HCT116 (cell line): ENCODE results near the gene SMNDC1. TPM values are rescaled to one million over a fixed set of nuclear protein-coding genes. Genes with fewer than 3 reads are reported as not detected.
A peak's percentile ranks its signal among the peaks of the same experiment; 100 is the strongest.

ENCODE experiments used
- ATAC-seq: fragments of 200-7000 bp; cut with Tn5 transposase; 2 replicates; pipeline ENCODE4 v1.9.1; 2020; ENCODE audit warnings: mild to moderate bottlenecking, moderate library complexity
- BruUV-seq: library from RNA; stranded (reverse); fragments of 400-500 nt; replicated peaks from 2 replicates; lab custom pipeline; 2021; lab: Mats Ljungman, UMichigan
- CTCF ChIA-PET: fragments of 300-600 bp; sonication (Branson Sonifier 250); formaldehyde crosslinking; loops from one replicate; lab custom pipeline; 2021; ENCODE audit warnings: antibody characterized with exemption; lab: Charles Lee
- POLR2A ChIA-PET: fragments of 300-600, 350-600 bp; sonication (Branson Sonifier 250); formaldehyde crosslinking; loops from one replicate; lab custom pipeline; 2021; ENCODE audit warnings: antibody characterized with exemption; lab: Charles Lee
- RAD21 ChIA-PET, 2 experiments: fragments of 300-600 bp; sonication (Branson Sonifier 250); formaldehyde crosslinking; loops; one replicate each; lab custom pipeline; 2023; ENCODE audit warnings: low total read pairs in 2 of 2; ENCODE audit not compliant: uncharacterized antibody in 2 of 2, unreplicated experiment in 2 of 2, low non-redundant PET in 1 of 2; lab: Charles Lee
- DNase-seq: peaks from one replicate; pipeline ENCODE4 v3.0.0-alpha.2; 2010; ENCODE audit warnings: low read depth, low spot score
- H2AFZ ChIP-seq: fragments of 200-600 bp; shearing (Covaris generic), sonication (generic); 2 replicates; pipeline ENCODE4 v1.6.1; 2017; ENCODE audit warnings: low read depth, mixed run types, mixed read lengths, antibody characterized with exemption, low read length; ENCODE audit not compliant: poor library complexity, severe bottlenecking
- H3K27ac ChIP-seq: 2 replicates; pipeline ENCODE4 v1.5.1; 2012; ENCODE audit warnings: low read depth, low read length
- H3K27me3 ChIP-seq: fragments of 200-600 bp; sonication (generic); 2 replicates; pipeline ENCODE4 v1.6.1; 2016; ENCODE audit warnings: mixed run types, low read length, mixed read lengths; ENCODE audit not compliant: insufficient read depth
- H3K36me3 ChIP-seq, 2 experiments: fragments of 200-500 bp in 1 of 2; fragments of 200-600 bp in 1 of 2; sonication (Bioruptor generic) in 1 of 2; sonication (generic) in 1 of 2; 2 replicates each; pipeline versions ENCODE4 v1.5.1 to v1.6.1; 2014 to 2016; ENCODE audit warnings: low read length in 2 of 2, inconsistent platforms in 1 of 2, mixed read lengths in 1 of 2, mixed run types in 1 of 2; ENCODE audit not compliant: insufficient read depth in 2 of 2, control insufficient read depth in 1 of 2
- H3K4me1 ChIP-seq, 2 experiments: fragments of 200-600 bp in 1 of 2; sonication (generic) in 1 of 2; 2 replicates each; pipeline versions ENCODE4 v1.5.1 to v1.6.1; 2012 to 2017; ENCODE audit warnings: low read length in 2 of 2, inconsistent platforms in 1 of 2, mild to moderate bottlenecking in 1 of 2, mixed read lengths in 1 of 2, mixed run types in 1 of 2, moderate library complexity in 1 of 2; ENCODE audit not compliant: insufficient read depth in 2 of 2, control insufficient read depth in 1 of 2
- H3K4me2 ChIP-seq: fragments of 200-600 bp; sonication (generic); 2 replicates; pipeline ENCODE4 v1.6.1; 2017; ENCODE audit warnings: mixed run types, low read length, mixed read lengths
- H3K4me3 ChIP-seq, 2 experiments: fragments of 200-600 bp in 1 of 2; sonication (generic) in 1 of 2; replicated peaks in 1 of 2; 2 replicates each; pipeline ENCODE4 v1.5.1; 2011 to 2016; ENCODE audit warnings: low read length in 2 of 2, control low read depth in 1 of 2, low read depth in 1 of 2, mild to moderate bottlenecking in 1 of 2, mixed read lengths in 1 of 2, mixed run types in 1 of 2
- H3K79me2 ChIP-seq: fragments of 200-600 bp; sonication (generic); 2 replicates; pipeline ENCODE4 v1.6.1; 2017; ENCODE audit warnings: mild to moderate bottlenecking, mixed run types, low read length, moderate library complexity, mixed read lengths; ENCODE audit not compliant: insufficient read depth
- H3K9ac ChIP-seq: fragments of 200-600 bp; sonication (generic); 2 replicates; pipeline ENCODE4 v1.6.1; 2016; ENCODE audit warnings: low read length, mixed read lengths
- H3K9me2 ChIP-seq: fragments of 200-600 bp; sonication (generic), shearing (Covaris generic); 2 replicates; pipeline ENCODE4 v1.6.1; 2017; ENCODE audit warnings: mixed run types, mild to moderate bottlenecking, moderate library complexity; ENCODE audit not compliant: insufficient read depth
- H3K9me3 ChIP-seq, 2 experiments: fragments of 200-500 bp in 1 of 2; fragments of 200-600 bp in 1 of 2; sonication (Bioruptor generic) in 1 of 2; sonication (generic) in 1 of 2; 2 replicates each; pipeline ENCODE4 v1.6.1; 2014 to 2017; ENCODE audit warnings: low read length in 2 of 2, mixed read lengths in 2 of 2, inconsistent platforms in 1 of 2, low read depth in 1 of 2, mild to moderate bottlenecking in 1 of 2, mixed run types in 1 of 2, moderate library complexity in 1 of 2; ENCODE audit not compliant: control insufficient read depth in 1 of 2, insufficient read depth in 1 of 2
- H4K20me1 ChIP-seq: fragments of 200-600 bp; sonication (generic), shearing (Covaris generic); 2 replicates; pipeline ENCODE4 v1.6.1; 2017; ENCODE audit warnings: mixed run types, mild to moderate bottlenecking, moderate library complexity; ENCODE audit not compliant: insufficient read depth
- CEBPB ChIP-seq: IDR thresholded peaks from 2 replicates; pipeline ENCODE4 v1.6.1; 2012; ENCODE audit warnings: low read depth
- FOSL1 ChIP-seq: IDR thresholded peaks from 2 replicates; pipeline ENCODE4 v1.6.1; 2012; ENCODE audit warnings: low read depth
- JUND ChIP-seq: IDR thresholded peaks from 2 replicates; pipeline ENCODE4 v1.6.1; 2012
- SRF ChIP-seq: IDR thresholded peaks from 2 replicates; pipeline ENCODE4 v1.6.1; 2012; ENCODE audit warnings: low read depth
- ZNF274 ChIP-seq: fragments of 200-500 bp; sonication (Bioruptor generic); IDR thresholded peaks from 2 replicates; pipeline ENCODE4 v1.6.1; 2014; ENCODE audit warnings: mild to moderate bottlenecking, low read depth, low read length, inconsistent platforms
- intact Hi-C: fragments of 100-400 bp; cut with micrococcal nuclease; formaldehyde crosslinking; loops from 2 replicates; pipeline ENCODE4 v1.10.0; 2022
- total RNA-seq: library from RNA; stranded (reverse); gene quantifications from one replicate; pipeline ENCODE4 v1.2.1, GENCODE V29; 2021; ENCODE audit not compliant: unreplicated experiment
- TF ChIP-seq, protein P1 (sequence below): IDR thresholded peaks from 2 replicates; pipeline ENCODE4 v1.6.1; 2012
- TF ChIP-seq, protein P2 (sequence below): IDR thresholded peaks from 2 replicates; pipeline ENCODE4 v1.6.1; 2011; ENCODE audit warnings: mild to moderate bottlenecking, low read length, moderate library complexity; ENCODE audit not compliant: insufficient replicate concordance; ENCODE audit errors: extremely low read depth
- TF ChIP-seq, protein P3 (sequence below), 3 experiments: fragments of 200-600 bp in 1 of 3; sonication (generic) in 1 of 3; IDR thresholded peaks in 2 of 3; conservative IDR thresholded peaks in 1 of 3; 2 replicates each; pipeline ENCODE4 v1.5.1; 2012 to 2017; ENCODE audit warnings: low read depth in 2 of 3, low read length in 2 of 3, antibody characterized with exemption in 1 of 3, borderline replicate concordance in 1 of 3, control low read depth in 1 of 3, mild to moderate bottlenecking in 1 of 3, mixed read lengths in 1 of 3, mixed run types in 1 of 3, moderate library complexity in 1 of 3; ENCODE audit not compliant: insufficient read depth in 1 of 3

SMNDC1 gene
- total RNA-seq, 1 experiment from 2014 or later, result 61.7 TPM

DNA sequence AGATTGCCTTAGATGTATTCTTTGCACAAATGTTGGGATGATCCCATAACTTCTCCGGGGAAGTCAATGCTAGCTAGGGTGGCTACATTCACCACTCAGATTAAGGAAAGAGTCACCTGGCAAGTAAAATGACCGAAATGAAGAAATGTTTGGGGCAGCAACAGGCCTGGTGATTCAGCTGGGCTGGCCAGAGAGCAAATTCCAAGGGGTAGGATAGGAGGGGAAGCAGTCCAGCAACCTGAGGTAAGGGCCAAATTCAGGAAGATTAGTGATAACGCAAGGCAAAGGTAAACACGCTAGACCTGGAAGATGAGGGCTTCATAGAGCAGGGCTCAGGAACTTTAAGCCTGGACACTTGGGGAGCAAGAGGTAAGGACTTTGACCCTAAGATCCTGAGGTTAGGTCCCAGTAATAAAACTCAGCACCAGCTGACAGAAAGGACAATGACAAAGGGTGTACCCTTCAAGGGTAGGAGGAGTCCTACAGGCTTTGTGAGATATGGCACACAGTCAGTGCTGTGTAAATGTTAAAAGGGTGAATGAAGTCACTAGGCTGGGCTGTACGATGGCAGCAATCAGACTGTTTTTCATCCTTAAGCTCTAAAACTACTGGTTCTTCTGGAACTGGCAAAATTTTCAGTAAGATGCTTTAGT, 22.7 kb upstream of the SMNDC1 start:
- DNase-seq (no peak), ATAC-seq (no peak)
- intact Hi-C loops, result no loop called here
- H3K27me3 ChIP-seq, result no peaks in the 10 kb centered on the region
- H3K27ac ChIP-seq, result no peak overlapping the region
- H3K4me2 ChIP-seq, result peak overlapping the region; percentile 24; the same call in 1 of the 2 replicates
- BruUV-seq, result no TSS peak
- H3K9me3 ChIP-seq, result peaks cover 8 to 17% of the 10 kb centered on the region in 2 experiments; a peak in 2 of 4 replicates
- no peak overlapping the region for H3K4me3 ChIP-seq
- TF ChIP-seq FOSL1, result no peak
- no peak for TF ChIP-seq CEBPB
- TF ChIP-seq, protein P1, sequence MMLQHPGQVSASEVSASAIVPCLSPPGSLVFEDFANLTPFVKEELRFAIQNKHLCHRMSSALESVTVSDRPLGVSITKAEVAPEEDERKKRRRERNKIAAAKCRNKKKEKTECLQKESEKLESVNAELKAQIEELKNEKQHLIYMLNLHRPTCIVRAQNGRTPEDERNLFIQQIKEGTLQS, result no peak
- no peak for TF ChIP-seq ZNF274
- TF ChIP-seq, protein P2, sequence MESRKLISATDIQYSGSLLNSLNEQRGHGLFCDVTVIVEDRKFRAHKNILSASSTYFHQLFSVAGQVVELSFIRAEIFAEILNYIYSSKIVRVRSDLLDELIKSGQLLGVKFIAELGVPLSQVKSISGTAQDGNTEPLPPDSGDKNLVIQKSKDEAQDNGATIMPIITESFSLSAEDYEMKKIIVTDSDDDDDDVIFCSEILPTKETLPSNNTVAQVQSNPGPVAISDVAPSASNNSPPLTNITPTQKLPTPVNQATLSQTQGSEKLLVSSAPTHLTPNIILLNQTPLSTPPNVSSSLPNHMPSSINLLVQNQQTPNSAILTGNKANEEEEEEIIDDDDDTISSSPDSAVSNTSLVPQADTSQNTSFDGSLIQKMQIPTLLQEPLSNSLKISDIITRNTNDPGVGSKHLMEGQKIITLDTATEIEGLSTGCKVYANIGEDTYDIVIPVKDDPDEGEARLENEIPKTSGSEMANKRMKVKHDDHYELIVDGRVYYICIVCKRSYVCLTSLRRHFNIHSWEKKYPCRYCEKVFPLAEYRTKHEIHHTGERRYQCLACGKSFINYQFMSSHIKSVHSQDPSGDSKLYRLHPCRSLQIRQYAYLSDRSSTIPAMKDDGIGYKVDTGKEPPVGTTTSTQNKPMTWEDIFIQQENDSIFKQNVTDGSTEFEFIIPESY, result no peak
- TF ChIP-seq SRF, result no peak
- no peak for TF ChIP-seq JUND
- TF ChIP-seq, protein P3, sequence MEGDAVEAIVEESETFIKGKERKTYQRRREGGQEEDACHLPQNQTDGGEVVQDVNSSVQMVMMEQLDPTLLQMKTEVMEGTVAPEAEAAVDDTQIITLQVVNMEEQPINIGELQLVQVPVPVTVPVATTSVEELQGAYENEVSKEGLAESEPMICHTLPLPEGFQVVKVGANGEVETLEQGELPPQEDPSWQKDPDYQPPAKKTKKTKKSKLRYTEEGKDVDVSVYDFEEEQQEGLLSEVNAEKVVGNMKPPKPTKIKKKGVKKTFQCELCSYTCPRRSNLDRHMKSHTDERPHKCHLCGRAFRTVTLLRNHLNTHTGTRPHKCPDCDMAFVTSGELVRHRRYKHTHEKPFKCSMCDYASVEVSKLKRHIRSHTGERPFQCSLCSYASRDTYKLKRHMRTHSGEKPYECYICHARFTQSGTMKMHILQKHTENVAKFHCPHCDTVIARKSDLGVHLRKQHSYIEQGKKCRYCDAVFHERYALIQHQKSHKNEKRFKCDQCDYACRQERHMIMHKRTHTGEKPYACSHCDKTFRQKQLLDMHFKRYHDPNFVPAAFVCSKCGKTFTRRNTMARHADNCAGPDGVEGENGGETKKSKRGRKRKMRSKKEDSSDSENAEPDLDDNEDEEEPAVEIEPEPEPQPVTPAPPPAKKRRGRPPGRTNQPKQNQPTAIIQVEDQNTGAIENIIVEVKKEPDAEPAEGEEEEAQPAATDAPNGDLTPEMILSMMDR (IDR thresholded peaks at IDR 0.05 in 2 of 3, conservative IDR thresholded peaks at IDR 0.05 in 1 of 3; ENCODE audit: borderline replicate concordance in 1 of 3, insufficient read depth in 1 of 3, low read depth in 2 of 3, low read length in 2 of 3), result no peak
- peaks cover 0 to 28% of the 10 kb centered on the region in 2 experiments; a peak in 2 of 4 replicates for H3K4me1 ChIP-seq
- no peaks in the 10 kb centered on the region for H3K79me2 ChIP-seq
- no peaks in the 10 kb centered on the region for H4K20me1 ChIP-seq
- ChIA-PET POLR2A (interaction anchor here (1.8 kb wide), 1 partner anchor 26 kb away, joined by 4 read pairs; no protein-coding TSS in a partner anchor), CTCF (no interaction called here), RAD21 (no interaction called here)
- H3K9ac ChIP-seq, result no peak overlapping the region
- no peaks in the 10 kb centered on the region for H3K9me2 ChIP-seq
- no peak overlapping the region for H2AFZ ChIP-seq
- H3K36me3 ChIP-seq, result no peaks in the 10 kb centered on the region
